HEK293 (cell line): ENCODE measurements around the gene CELA1.

ENCODE experiments used
- BCL11B ChIP-seq: fragments of 450-650 bp; formaldehyde crosslinking; IDR thresholded peaks from 2 replicates; pipeline ENCODE4 v1.5.1; 2016; ENCODE audit warnings: low read depth, missing biosample characterization, missing genetic modification characterization
- ZBTB8A ChIP-seq: fragments of 450-650 bp; formaldehyde crosslinking; IDR thresholded peaks from 2 replicates; pipeline ENCODE4 v1.5.1; 2016; ENCODE audit warnings: missing biosample characterization, missing genetic modification characterization
- TF ChIP-seq, protein P1 (sequence below): fragments of 450-650 bp; formaldehyde crosslinking; IDR thresholded peaks from 2 replicates; pipeline ENCODE4 v1.5.1; 2016; ENCODE audit warnings: missing biosample characterization, missing genetic modification characterization
- TF ChIP-seq, protein P2 (sequence below): fragments of 450-650 bp; formaldehyde crosslinking; IDR thresholded peaks from 2 replicates; pipeline ENCODE4 v1.5.1; 2016; ENCODE audit warnings: missing biosample characterization, missing genetic modification characterization, low read depth

- TF ChIP-seq, protein P1, sequence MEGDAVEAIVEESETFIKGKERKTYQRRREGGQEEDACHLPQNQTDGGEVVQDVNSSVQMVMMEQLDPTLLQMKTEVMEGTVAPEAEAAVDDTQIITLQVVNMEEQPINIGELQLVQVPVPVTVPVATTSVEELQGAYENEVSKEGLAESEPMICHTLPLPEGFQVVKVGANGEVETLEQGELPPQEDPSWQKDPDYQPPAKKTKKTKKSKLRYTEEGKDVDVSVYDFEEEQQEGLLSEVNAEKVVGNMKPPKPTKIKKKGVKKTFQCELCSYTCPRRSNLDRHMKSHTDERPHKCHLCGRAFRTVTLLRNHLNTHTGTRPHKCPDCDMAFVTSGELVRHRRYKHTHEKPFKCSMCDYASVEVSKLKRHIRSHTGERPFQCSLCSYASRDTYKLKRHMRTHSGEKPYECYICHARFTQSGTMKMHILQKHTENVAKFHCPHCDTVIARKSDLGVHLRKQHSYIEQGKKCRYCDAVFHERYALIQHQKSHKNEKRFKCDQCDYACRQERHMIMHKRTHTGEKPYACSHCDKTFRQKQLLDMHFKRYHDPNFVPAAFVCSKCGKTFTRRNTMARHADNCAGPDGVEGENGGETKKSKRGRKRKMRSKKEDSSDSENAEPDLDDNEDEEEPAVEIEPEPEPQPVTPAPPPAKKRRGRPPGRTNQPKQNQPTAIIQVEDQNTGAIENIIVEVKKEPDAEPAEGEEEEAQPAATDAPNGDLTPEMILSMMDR (tag by site-specific recombination), result no peak
- no peak for TF ChIP-seq BCL11B (tag by site-specific recombination)
- TF ChIP-seq, protein P2, sequence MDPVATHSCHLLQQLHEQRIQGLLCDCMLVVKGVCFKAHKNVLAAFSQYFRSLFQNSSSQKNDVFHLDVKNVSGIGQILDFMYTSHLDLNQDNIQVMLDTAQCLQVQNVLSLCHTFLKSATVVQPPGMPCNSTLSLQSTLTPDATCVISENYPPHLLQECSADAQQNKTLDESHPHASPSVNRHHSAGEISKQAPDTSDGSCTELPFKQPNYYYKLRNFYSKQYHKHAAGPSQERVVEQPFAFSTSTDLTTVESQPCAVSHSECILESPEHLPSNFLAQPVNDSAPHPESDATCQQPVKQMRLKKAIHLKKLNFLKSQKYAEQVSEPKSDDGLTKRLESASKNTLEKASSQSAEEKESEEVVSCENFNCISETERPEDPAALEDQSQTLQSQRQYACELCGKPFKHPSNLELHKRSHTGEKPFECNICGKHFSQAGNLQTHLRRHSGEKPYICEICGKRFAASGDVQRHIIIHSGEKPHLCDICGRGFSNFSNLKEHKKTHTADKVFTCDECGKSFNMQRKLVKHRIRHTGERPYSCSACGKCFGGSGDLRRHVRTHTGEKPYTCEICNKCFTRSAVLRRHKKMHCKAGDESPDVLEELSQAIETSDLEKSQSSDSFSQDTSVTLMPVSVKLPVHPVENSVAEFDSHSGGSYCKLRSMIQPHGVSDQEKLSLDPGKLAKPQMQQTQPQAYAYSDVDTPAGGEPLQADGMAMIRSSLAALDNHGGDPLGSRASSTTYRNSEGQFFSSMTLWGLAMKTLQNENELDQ (tag by site-specific recombination), result no peak
- no peak for TF ChIP-seq ZBTB8A
Measured at GRCh38 chr12:51320311-51320694, 26.2 kb downstream of the CELA1 start.
